H9 (cell line): ENCODE results near the gene IFNL2. TPM values are rescaled to one million over a fixed set of nuclear protein-coding genes. Genes with fewer than 3 reads are reported as not detected.
A peak's percentile ranks its signal among the peaks of the same experiment; 100 is the strongest.

Experiments used
- DNase-seq: peaks from one replicate; pipeline ENCODE4 v3.0.0-alpha.2; 2017
- H2AFZ ChIP-seq: one replicate; pipeline ENCODE4 v1.6.1; 2013; ENCODE audit warnings: mild to moderate bottlenecking, low read length, control low read depth, moderate library complexity
- H2AK5ac ChIP-seq: 2 replicates; pipeline ENCODE4 v1.6.1; 2013; ENCODE audit warnings: low read length, control low read depth, mixed read lengths; ENCODE audit not compliant: insufficient read length
- H2BK120ac ChIP-seq: one replicate; pipeline ENCODE4 v1.6.1; 2013; ENCODE audit warnings: low read depth, mild to moderate bottlenecking, low read length, control low read depth, inconsistent platforms; ENCODE audit not compliant: poor library complexity, severe bottlenecking
- H2BK12ac ChIP-seq: 2 replicates; pipeline ENCODE4 v1.6.1; 2013; ENCODE audit warnings: low read length, control low read depth, mixed read lengths, low read depth; ENCODE audit not compliant: insufficient read length
- H2BK15ac ChIP-seq: 2 replicates; pipeline ENCODE4 v1.6.1; 2013; ENCODE audit warnings: low read depth, low read length, control low read depth
- H2BK20ac ChIP-seq: one replicate; pipeline ENCODE4 v1.6.1; 2013; ENCODE audit warnings: low read depth, mild to moderate bottlenecking, low read length, control low read depth, inconsistent platforms; ENCODE audit not compliant: poor library complexity, severe bottlenecking
- H2BK5ac ChIP-seq: 2 replicates; pipeline ENCODE4 v1.6.1; 2013; ENCODE audit warnings: low read length, control low read depth, mixed read lengths; ENCODE audit not compliant: insufficient read length
- H3K14ac ChIP-seq: 2 replicates; pipeline ENCODE4 v1.6.1; 2013; ENCODE audit warnings: low read length, control low read depth; ENCODE audit not compliant: insufficient read depth
- H3K18ac ChIP-seq: 2 replicates; pipeline ENCODE4 v1.6.1; 2013; ENCODE audit warnings: low read depth, mild to moderate bottlenecking, mixed read lengths, low read length, control low read depth; ENCODE audit not compliant: insufficient read length
- H3K23ac ChIP-seq: 2 replicates; pipeline ENCODE4 v1.6.1; 2013; ENCODE audit warnings: low read length, control low read depth, mixed read lengths, low read depth; ENCODE audit not compliant: insufficient read length
- H3K23me2 ChIP-seq: 2 replicates; pipeline ENCODE4 v1.6.1; 2013; ENCODE audit warnings: low read depth, mild to moderate bottlenecking, mixed read lengths, low read length, control low read depth; ENCODE audit not compliant: insufficient read length, poor library complexity, severe bottlenecking
- H3K27ac ChIP-seq: 2 replicates; pipeline ENCODE4 v1.5.1; 2013; ENCODE audit warnings: low read length, control low read depth, mixed read lengths, low read depth; ENCODE audit not compliant: insufficient read length
- H3K27me3 ChIP-seq: 2 replicates; pipeline ENCODE4 v1.6.1; 2013; ENCODE audit warnings: low read length, control low read depth, inconsistent platforms; ENCODE audit not compliant: insufficient read depth
- H3K4ac ChIP-seq: 2 replicates; pipeline ENCODE4 v1.6.1; 2013; ENCODE audit warnings: low read depth, mild to moderate bottlenecking, control low read depth, inconsistent platforms, low read length, moderate library complexity
- H3K4me1 ChIP-seq: 2 replicates; pipeline ENCODE4 v1.6.1; 2013; ENCODE audit warnings: low read length, control low read depth, inconsistent platforms; ENCODE audit not compliant: insufficient read depth
- H3K4me2 ChIP-seq: 2 replicates; pipeline ENCODE4 v1.6.1; 2013; ENCODE audit warnings: low read length, control low read depth, mixed read lengths; ENCODE audit not compliant: insufficient read length, insufficient read depth
- H3K56ac ChIP-seq: 2 replicates; pipeline ENCODE4 v1.6.1; 2013; ENCODE audit warnings: low read depth, mild to moderate bottlenecking, mixed read lengths, low read length, control low read depth; ENCODE audit not compliant: insufficient read length
- H3K79me1 ChIP-seq: 2 replicates; pipeline ENCODE4 v1.6.1; 2013; ENCODE audit warnings: low read depth, mild to moderate bottlenecking, moderate library complexity, low read length, control low read depth, inconsistent platforms; ENCODE audit not compliant: insufficient read depth, poor library complexity, severe bottlenecking
- H3K79me2 ChIP-seq: 2 replicates; pipeline ENCODE4 v1.6.1; 2013; ENCODE audit warnings: low read length, control low read depth, inconsistent platforms; ENCODE audit not compliant: insufficient read depth
- H3K9ac ChIP-seq: 2 replicates; pipeline ENCODE4 v1.6.1; 2013; ENCODE audit warnings: low read length, control low read depth, mixed read lengths; ENCODE audit not compliant: insufficient read length; ENCODE audit errors: extremely low read depth
- H3K9me3 ChIP-seq: one replicate; pipeline ENCODE4 v1.6.1; 2013; ENCODE audit warnings: low read depth, low read length, inconsistent platforms; ENCODE audit not compliant: control insufficient read depth
- H3T11ph ChIP-seq: one replicate; pipeline ENCODE4 v1.6.1; 2013; ENCODE audit warnings: mild to moderate bottlenecking, low read length, control low read depth, inconsistent platforms
- H4K20me1 ChIP-seq: one replicate; pipeline ENCODE4 v1.6.1; 2013; ENCODE audit not compliant: control insufficient read depth, insufficient read length, insufficient read depth
- H4K5ac ChIP-seq: 2 replicates; pipeline ENCODE4 v1.6.1; 2013; ENCODE audit warnings: low read depth, mild to moderate bottlenecking, mixed read lengths, low read length, control low read depth; ENCODE audit not compliant: insufficient read length
- H4K8ac ChIP-seq: replicated peaks from 2 replicates; pipeline ENCODE4 v1.6.1; 2013; ENCODE audit warnings: low read length, control low read depth, mixed read lengths, low read depth; ENCODE audit not compliant: insufficient read length
- H4K91ac ChIP-seq: 2 replicates; pipeline ENCODE4 v1.6.1; 2013; ENCODE audit warnings: low read depth, mild to moderate bottlenecking, moderate library complexity, mixed read lengths, low read length, control low read depth; ENCODE audit not compliant: insufficient read length
- H3K27ac Mint-ChIP-seq, 3 experiments: 2 replicates in 2 of 3; 3 replicates in 1 of 3; pipeline ENCODE4 v1.8.0; 2020 to 2021; ENCODE audit warnings: mixed read lengths in 3 of 3, mild to moderate bottlenecking in 1 of 3, moderate library complexity in 1 of 3
- H3K27me3 Mint-ChIP-seq: 2 replicates; pipeline ENCODE4 v1.8.0; 2021; ENCODE audit warnings: low read depth, mild to moderate bottlenecking, moderate library complexity, mixed read lengths
- H3K36me3 Mint-ChIP-seq, 3 experiments: 2 replicates in 2 of 3; 3 replicates in 1 of 3; pipeline ENCODE4 v1.8.0; 2020 to 2021; ENCODE audit warnings: low read depth in 3 of 3, mixed read lengths in 3 of 3; ENCODE audit not compliant: insufficient read depth in 1 of 3
- H3K4me1 Mint-ChIP-seq, 2 experiments: 2 replicates each; pipeline ENCODE4 v1.8.0; 2020; ENCODE audit warnings: mixed read lengths in 2 of 2
- H3K4me3 Mint-ChIP-seq, 2 experiments: 2 replicates in 1 of 2; 3 replicates in 1 of 2; pipeline ENCODE4 v1.8.0; 2020 to 2021; ENCODE audit warnings: mild to moderate bottlenecking in 2 of 2, mixed read lengths in 2 of 2, moderate library complexity in 1 of 2
- H3K9me3 Mint-ChIP-seq, 2 experiments: 2 replicates in 1 of 2; 3 replicates in 1 of 2; pipeline ENCODE4 v1.8.0; 2020; ENCODE audit warnings: mild to moderate bottlenecking in 2 of 2, mixed read lengths in 2 of 2, moderate library complexity in 1 of 2
- total RNA-seq: library from RNA; stranded (reverse); gene quantifications from 2 replicates; pipeline ENCODE4 v1.2.1, GENCODE V29; 2021
- TF ChIP-seq, protein P1 (sequence below): fragments of 200-600 bp; sonication (generic); conservative IDR thresholded peaks from 3 replicates; pipeline ENCODE4 v1.8.0; 2021; ENCODE audit warnings: antibody characterized with exemption, mild to moderate bottlenecking

Gene IFNL2
- total RNA-seq, 1 experiment from 2014 or later: not detected

DNA sequence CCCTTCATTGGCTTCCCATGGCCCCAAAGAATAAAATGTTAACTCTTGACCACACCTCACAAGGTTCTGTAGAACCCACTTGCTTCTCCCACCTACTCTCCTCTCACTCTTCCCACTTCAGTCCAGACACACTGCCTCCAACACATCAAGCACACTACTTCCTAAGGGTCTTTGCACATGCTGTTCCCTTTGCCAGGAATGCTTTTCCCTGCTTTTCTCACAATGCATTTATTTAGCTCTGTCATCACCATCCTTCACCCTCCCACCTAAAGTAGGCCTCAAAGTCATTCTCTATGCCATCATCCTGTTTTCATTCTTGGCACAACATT is 36.0 kb downstream of the IFNL2 start:
- Histone ChIP-seq H2BK120ac (no peak overlapping the region), H3K14ac (no peak overlapping the region), H3K79me1 (no peaks in the 10 kb centered on the region), H4K5ac (no peak overlapping the region), H3T11ph (no peak overlapping the region), H3K18ac (no peak overlapping the region), H4K91ac (no peak overlapping the region), H4K20me1 (no peaks in the 10 kb centered on the region), H3K9me3 (no peaks in the 10 kb centered on the region), H2BK5ac (no peak overlapping the region), H4K8ac (no peak overlapping the region), H3K23me2 (peaks cover 16% of the 10 kb centered on the region), H3K4me2 (no peak overlapping the region), H3K27ac (no peak overlapping the region), H2BK12ac (no peak overlapping the region), H2BK20ac (no peak overlapping the region), H2BK15ac (no peak overlapping the region), H2AK5ac (no peak overlapping the region), H3K56ac (no peak overlapping the region), H3K79me2 (no peaks in the 10 kb centered on the region), H3K9ac (no peak overlapping the region), H3K23ac (no peak overlapping the region), H3K4ac (no peak overlapping the region), H2AFZ (no peak overlapping the region), H3K27me3 (no peaks in the 10 kb centered on the region; the same call in 1 of the 2 replicates), H3K4me1 (no peaks in the 10 kb centered on the region)
- no peaks in the 10 kb centered on the region for H3K9me3 Mint-ChIP-seq
- peaks cover 60% of the 10 kb centered on the region for H3K27me3 Mint-ChIP-seq
- H3K4me1 Mint-ChIP-seq: peaks cover 18 to 43% of the 10 kb centered on the region in 2 experiments
- no peaks in the 10 kb centered on the region for H3K36me3 Mint-ChIP-seq
- TF ChIP-seq, protein P1, sequence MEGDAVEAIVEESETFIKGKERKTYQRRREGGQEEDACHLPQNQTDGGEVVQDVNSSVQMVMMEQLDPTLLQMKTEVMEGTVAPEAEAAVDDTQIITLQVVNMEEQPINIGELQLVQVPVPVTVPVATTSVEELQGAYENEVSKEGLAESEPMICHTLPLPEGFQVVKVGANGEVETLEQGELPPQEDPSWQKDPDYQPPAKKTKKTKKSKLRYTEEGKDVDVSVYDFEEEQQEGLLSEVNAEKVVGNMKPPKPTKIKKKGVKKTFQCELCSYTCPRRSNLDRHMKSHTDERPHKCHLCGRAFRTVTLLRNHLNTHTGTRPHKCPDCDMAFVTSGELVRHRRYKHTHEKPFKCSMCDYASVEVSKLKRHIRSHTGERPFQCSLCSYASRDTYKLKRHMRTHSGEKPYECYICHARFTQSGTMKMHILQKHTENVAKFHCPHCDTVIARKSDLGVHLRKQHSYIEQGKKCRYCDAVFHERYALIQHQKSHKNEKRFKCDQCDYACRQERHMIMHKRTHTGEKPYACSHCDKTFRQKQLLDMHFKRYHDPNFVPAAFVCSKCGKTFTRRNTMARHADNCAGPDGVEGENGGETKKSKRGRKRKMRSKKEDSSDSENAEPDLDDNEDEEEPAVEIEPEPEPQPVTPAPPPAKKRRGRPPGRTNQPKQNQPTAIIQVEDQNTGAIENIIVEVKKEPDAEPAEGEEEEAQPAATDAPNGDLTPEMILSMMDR: no peak
- H3K4me3 Mint-ChIP-seq: peak overlapping the region in 1 of 2 experiments; percentile 33; a peak in 2 of 5 replicates
- no peak for DNase-seq
- no peak overlapping the region for H3K27ac Mint-ChIP-seq
